ENCODE data around the gene SLC13A4. TPM values are rescaled to one million over a fixed set of nuclear protein-coding genes. Genes with fewer than 3 reads are reported as not detected.
"Not testable (repeated sequence)": the region's sequence is repeated elsewhere in the genome, so short reads cannot be mapped to it uniquely, and the experiment has no call there.

The SLC13A4 gene
- total RNA-seq, 1 experiment from 2014 or later, result not detected

DNA sequence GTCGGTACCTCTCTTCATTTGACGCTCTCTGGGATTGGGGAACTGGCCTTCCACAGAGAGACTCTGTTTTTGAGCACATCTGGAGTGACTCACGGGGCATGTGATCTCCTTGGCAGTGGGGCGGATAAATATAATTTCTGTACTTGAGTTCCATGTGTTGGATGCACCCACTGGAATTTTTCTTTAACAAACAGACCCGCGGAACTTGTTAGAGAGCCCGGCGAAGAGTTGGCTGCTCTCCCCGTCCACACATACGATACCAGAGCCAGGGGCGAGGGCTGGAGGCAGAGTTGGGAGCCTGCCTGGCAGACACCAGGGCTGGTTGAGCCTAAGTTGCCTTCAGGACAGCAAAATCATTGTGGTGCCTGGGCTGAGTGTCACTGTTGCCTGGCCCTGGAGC is 20.8 kb upstream of the SLC13A4 start, which contains the start of gene FAM180A:
FAM180A (minus strand) TSS at position 44 of the 400 bp plus-strand sequence. CDS start 233 bp downstream, outside the sequence.
- DNase-seq (ENCODE audit: low read depth), result peak; percentile 41

DNA sequence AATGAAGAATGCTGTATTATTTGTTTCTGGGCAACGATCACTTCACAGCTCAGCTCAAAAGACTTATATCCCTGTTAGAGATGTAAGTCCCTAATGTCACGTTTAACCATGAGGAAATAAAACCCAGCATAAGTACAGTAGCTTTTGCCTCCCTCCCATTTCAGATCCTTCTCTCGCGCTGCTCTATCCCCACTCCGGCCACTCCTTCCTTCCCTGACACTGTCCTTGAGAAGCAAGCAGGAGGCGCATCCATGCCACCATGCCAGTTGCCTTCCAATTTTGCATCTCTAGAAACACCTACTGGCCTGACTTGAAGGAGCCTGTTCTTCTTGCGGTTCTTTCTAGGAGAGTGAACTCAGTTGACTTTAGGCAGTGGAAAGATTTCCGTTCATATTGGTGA is 19.4 kb upstream of the SLC13A4 start:
- no peak for DNase-seq (ENCODE audit: low read depth)

DNA sequence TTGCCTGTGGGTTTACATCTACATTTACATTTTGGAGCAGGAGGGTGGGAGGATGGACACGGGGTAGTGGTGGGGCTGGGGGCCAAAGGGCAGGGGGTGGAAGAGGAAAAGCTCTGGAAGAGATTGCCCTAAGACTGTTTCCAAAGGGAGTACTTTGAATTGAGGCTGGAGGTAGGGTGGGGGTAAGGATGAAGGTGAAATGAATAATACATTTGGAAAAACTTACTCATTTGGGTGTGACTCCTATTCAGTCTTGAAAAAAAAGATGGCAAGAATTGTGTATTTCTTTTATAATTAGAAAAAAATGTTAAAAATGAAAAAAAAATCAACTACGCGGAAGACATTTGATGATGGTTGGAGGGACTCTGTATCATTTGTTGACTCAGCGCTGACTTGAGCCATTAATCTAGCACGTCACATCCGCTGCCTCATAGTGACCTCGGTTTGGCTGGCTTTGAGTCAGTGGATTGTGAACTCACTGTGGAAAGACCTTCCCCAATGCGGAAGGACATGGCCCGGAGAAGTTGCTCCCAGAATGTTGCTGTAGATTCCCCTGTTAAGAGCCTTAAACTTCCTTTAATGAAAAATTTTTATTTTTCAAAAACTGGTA is 17.8 kb upstream of the SLC13A4 start:
- peak; percentile 99 for DNase-seq (ENCODE audit: low read depth)

DNA sequence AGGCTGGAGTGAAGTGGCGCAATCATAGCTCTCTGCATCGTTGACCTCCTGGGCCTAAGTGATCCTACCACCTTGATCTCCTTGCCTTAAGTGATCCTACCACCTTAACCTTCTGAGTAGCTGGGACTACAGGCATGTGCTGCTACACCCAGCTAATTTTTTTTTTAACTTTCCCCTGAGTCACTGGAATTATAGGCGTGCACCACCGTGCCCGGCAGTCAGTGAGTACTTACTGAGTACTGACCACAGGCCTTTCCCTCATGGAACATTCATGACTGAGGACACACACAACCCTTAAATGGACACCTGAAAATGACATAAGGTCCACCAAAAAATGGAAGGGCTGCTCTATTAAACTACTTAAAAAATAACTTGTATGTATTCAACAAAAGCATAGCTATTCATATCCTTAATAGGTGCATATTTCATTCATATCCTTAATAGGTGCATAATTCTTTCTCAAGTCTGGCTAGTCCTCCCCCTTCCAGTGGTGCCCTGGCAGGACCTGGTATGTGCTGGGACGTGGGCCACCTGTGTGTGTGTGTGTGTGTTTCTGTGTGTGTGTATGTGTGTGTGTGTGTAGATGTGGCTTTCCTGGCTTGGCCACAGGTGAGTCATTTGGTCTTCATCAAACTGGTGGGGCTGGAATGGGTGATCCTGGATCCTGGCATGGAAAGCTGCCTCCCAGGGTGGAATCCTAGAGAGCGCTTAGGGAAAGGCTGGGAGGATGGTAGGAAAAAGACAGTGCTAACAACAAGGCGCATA is 17.1 kb upstream of the SLC13A4 start:
- peak; percentile 95 for DNase-seq (ENCODE audit: low read depth)

DNA sequence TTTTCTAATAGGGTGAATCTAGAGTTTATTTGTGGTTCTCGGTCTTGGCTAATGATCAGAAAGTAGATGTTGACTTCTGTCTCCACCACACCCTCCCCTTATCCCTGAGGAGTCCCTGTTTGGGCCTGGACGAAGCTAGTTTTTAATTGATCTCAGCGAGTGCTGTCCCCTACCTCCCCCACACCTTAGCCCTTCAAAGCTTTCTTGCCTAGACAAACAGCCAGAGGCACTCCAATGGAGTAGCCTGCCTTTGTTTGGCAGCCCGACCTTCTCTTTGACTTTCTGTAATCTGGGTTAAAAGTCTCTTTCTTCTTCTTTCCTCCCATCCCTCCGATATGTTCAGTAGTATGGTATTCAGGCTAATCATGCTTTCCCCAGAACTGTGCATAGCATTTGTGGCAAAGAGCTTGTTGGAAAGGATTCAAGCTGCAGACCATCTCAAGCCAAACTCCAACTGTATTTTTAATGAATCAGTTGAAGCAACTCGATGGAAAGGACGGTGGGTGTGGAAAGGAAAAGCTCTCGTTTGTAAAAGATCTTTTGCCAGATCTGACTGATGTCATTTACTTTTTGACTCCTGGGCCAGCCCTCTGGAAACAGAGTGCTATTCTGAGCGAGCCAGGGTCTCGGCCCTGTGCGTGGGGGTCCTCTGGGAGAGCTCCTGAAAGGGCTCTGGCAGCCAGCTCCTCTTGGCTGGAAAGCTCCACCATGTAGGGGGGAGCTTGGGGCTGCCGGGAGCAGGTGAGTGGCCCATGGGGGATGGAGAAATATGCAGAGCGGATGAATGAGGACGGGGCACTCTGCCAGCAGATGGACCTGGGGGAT is 16.1 kb upstream of the SLC13A4 start:
- peak; percentile 75 for DNase-seq (ENCODE audit: low read depth)

DNA sequence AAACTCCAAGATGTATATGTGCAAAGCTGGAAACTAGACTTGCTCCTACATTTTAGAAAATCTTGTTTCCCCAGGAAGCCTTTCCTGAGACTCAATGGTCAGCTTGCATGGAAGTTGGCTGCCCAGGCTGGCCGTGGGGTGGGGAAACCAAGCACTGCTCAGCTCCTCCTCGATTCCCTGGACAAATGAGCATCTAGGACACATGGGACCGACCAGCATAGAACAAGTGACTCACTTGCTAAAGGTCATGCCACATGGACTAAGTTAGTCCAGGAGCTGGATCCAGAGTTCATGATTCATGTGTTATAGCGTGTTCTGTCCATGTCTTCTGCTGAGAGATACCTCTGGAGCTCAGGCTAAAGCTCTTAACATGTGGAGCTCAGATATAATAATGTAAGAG is 14.4 kb upstream of the SLC13A4 start:
- DNase-seq (ENCODE audit: low read depth), result peak; percentile 33

DNA sequence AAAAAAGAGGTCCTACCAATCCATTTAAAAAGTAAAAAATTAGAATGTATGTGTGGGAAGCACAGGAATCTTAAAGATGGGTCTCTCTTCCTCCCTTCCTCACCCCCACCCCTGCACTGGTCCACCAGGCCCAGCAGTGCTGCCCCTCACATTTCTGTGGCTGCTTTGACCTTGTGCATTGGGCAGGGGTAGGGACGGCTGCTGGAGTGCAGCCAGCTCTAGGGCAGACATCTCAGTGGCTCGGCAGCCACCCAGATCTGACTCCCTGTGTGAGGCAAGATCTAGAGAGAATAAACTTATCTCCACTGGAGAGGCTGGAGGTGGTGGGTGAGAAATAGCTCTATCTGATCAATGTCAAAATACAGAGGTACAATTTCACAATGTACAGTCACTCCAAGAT is 13.9 kb upstream of the SLC13A4 start:
- no peak for DNase-seq (ENCODE audit: low read depth)

DNA sequence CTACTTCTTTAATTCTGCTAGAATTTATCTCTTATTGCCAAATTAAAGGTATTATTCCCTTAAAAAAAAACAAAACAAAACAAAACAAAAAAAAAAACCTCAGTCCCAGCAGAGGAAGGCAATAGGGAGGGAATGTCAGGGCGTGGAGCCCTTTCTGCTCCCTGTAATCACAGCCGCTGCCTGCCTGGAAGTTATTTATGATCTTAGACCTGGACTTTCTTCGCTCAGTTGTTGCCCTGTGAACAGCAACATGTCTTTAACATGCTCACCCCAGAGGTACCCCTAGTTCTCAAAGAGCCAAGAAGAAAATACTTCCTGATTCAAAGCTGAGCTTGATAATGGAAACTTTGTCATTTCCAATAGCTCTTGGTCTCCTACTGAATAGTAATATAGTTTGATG is 12.9 kb upstream of the SLC13A4 start:
- DNase-seq (ENCODE audit: low read depth), result no peak

DNA sequence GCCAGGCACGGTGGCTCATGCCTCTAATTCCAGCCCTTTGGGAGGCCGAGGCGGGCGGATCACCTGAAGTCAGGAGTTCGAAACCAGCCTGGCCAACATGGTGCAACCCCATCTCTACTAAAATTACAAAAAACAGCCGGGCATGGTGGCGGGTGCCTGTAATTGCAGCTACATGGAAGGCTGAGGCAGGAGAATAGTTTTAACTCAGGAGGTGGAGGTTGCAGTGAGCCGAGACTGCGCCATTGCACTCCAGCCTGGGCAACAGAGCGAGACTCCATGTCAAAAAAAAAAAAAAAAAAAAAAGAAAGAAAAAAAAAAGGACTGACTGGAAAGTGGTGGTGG is 9.3 kb upstream of the SLC13A4 start:
- DNase-seq (ENCODE audit: low read depth), result not testable (repeated sequence)

DNA sequence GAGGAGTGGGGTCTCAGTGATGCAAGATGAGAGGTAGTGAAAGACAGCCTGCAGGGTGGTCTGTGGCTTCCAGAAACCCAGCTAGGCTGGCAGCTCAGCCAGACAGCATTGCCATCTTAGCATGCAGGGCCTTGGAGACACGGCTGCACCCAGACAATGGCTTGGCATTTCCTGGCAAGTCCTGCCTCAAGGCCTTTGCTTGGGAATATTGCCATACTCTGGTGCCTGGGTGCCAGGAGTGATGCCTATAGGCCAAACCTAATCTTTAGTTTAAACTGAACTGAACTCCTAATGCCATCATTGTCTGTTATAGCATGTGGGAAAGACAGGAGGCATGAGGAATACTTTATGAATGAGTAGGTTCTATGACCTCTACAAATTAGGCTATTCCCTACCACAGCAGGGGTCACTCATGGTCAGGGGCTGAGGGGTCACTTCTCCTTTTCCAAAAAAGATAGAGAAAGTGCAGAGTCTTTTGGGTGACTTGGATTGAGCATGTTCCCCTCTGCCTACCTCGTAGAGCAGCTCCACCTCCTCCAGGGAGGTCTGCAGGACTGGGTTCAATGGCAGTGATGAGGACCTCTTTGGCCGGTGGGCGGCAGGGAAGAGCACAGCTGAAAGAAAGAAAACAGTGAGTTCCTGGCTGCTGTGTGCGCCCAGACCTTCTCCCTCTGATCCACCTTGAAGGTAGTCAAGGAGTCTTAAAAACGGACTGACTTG is 8.8 kb upstream of the SLC13A4 start:
- DNase-seq (ENCODE audit: low read depth), result peak; percentile 54

DNA sequence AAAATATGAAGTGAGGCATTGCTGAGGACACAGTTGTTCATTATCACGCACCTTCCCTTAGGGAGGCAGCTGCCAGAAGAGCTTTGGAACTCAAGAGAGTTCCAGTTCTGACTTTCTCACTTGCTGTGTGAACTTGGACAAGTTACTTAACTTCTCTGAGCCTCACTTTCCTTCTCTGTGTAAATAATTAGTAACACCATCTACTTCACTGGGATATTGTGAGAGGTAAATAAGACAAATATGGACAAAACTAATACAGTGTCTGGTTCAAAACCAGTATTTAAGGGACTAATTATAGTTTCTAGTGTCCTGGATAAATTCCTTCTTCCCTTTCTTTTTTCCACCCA is 6.3 kb upstream of the SLC13A4 start:
- no peak for DNase-seq (ENCODE audit: low read depth)

DNA sequence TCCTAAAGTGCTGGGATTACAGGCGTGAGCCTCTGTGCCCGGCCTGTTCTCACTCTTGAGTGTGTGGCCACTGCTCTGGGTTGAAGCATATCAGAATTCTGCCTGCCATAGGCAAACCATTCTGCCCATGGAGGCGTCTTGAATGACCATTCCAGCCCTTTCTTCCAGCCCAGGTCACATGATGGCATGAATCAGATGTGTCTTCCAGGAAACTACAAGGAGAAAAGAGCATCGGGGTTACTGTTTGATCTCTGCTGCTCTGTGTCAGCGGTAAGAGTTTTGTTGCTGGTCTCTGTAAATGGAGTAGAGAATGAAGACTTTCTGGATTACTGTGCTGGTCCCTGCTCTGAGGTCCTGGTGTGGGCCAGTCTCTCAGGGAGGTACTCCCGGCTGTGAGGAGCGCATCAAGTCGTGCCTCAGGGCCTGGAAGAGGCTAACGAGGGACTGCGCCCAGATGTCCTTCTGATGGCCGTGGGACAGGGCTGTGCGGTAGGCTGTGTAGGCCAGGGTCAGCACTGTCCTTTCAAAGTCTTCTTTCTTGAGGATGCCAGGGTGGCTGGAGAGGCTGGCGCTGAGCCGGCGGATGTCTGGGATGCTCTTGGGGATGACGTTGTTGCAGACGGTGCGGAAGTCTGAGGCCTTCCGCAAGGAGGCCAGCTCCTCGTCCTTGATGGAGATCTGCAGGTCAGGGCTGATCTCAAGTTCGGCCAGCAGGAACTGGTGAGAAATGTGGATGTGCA is 5.8 kb upstream of the SLC13A4 start:
- peak; percentile 37 for DNase-seq (ENCODE audit: low read depth)

DNA sequence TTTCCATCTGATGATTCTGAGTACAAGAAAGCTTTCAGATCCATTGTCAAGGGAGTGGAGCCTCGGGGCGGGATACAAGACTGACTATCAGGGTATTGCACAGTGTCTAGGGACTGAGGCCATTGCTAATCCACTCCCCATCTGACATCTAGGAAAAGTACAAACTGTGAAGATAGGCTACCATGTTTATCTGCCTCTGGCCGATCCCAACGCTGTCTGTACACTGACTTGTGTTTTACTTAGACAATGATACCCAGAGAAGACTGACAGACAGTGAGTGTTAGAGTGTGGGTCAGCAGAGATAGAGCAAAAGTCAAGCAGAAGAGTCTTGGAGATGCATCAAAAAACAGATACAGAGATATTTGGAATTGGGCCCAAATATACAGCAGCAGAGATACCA is 3.1 kb upstream of the SLC13A4 start:
- DNase-seq (ENCODE audit: low read depth), result no peak

DNA sequence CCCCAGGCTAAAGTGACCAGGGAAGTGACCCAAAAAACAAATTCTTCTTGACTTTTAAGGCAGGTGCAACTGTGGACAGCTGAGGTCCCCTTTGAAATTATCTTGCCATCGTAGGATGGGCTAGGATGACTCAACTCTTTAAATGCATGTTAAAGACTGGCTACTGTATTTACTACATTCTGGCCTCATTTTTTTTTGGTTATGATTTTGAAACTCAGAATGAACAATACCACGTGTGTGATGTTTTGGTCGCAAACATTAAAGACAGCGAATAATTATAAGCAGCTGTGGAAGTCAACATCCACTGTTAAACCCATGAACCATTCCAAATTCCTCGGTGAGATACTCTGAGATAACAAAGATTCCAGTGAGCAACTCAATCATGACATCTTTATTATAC is 1.2 kb upstream of the SLC13A4 start:
- no peak for DNase-seq (ENCODE audit: low read depth)

DNA sequence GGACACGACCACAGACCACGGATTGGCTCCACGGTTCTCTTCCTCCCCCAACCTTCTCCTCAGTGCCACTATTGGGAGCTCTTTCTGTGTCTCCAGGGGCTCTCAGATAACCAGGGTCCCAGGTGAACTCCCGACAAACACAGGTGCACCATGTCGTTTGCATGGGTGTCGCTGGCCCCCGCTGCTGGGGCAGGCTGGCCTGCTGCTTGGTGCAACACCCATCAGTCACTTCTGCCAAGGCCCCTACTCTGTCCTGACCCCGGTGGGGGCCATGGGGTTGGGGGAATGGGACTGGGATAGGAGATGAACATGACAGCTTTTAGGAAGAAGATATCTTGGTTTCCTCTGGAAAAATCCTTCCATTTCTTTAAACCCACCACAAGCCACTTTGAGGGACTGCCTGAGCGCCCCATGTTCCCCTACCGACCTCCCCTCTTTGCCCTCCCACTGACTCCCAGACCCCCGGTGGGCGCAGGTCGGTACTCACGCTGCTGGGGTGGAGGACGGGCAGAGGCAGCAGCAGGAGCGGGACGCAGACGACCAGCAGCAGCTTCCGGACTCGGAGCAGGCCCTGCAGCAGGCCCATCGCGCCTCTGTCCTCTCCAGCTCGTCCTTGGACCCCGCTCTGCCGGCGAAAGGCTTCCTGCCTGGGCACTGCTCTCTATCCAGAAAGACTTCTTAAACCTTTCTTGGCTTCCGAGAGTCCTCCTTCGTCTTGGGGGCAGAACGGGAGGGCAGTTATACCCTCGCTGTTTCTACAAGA is 894 bp downstream of the SLC13A4 start:
- DNase-seq (ENCODE audit: low read depth), result no peak

DNA sequence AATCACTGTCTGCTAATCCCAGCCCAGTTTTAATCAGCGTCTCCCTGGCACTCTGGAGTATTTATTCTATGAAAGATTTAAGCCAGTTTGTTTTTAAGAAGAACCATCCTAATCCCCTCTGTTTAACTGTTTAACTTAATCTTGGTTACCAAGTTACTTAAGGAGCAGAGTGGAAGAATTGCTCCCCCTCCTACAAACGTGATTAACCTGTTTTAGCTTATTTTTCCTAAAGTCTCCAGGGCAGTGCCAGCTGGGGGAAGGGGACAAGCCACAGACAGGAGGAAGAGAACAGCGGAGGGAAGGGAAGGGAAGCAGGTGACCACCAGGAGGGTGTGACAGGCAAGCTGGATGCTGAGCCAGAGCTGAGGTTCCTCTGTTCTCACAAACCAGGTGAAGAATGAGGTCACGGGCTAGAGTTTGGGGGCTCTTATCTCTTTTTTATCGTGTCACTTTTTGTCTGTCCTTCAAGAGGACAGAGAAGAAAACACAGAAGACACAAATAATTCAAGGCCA is 1.7 kb downstream of the SLC13A4 start:
- no peak for DNase-seq (ENCODE audit: low read depth)

DNA sequence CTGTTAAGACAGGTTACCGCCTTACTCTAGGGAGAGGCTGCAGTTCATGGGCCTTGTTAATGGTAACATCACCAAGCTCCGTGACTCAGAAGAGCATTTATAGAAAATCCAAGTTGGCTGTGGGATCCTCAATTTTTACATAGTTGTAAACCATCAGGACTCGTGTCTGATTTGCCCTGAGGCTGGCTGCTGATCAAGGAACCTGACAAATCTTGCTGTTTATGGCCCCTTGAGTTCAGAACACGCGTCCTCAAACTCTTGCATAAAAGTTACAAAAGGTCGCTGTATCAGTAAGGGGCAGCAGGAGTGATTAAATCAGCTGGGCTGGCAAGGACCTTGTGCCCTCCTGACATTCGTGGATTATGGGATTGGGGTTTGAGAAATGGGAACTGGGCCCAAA is 4.6 kb downstream of the SLC13A4 start:
- peak; percentile 85 for DNase-seq (ENCODE audit: low read depth)

DNA sequence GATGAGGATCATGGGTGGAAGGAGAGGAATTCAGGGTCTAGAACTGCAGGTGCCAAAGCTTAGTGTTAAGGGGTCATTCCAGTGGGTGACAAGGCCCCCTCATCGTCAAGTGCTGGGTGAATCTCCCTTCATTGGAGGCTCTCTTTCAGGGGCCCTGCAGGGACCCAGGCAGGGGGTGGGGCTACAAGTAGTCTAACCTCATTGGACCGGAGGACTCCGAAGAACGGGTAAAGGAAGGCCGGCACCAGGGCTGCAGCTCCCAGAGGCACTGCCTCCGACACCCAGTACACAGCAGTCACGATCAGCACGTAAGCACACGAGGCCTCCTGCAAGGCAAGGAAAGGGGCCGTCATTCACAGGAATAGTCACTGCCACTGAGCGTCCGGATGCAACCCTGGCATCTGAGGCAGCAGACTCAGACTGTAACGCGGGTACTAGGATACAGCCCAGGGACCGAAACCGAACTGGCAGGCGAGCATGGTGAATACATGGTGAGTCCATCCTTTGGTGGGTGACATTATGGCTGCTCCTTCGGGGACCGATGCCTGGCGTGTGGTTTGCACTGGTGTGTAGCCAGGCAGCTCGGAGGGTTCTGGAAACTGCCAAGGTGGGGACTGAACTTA is 6.7 kb downstream of the SLC13A4 start:
- DNase-seq (ENCODE audit: low read depth), result no peak

DNA sequence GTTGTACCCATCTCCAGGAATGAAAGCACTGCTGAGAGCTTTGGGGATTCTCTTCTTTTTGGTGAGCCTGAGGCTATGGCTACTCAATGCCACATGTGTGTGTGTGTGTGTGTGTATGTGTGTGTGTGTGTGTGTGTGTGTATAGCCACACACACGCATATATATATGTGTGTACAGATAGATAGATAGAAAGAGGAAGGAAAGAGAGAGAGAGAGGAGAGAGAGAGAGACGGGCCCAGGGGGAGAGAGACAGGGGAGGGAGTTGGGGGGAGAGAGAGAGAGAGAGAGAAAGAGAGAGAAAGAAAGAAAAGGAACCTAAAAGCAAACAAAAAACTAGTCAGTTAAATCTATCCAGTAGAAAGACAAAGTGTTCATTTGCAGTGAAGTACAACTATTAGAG is 8.3 kb downstream of the SLC13A4 start:
- no peak for DNase-seq (ENCODE audit: low read depth)
